ENCODE measurements around the gene FAT2. TPM values are rescaled to one million over a fixed set of nuclear protein-coding genes. Genes with fewer than 3 reads are reported as not detected.

FAT2 gene
- total and polyA plus RNA-seq, 10 of the 15 experiments (the other 5 are each of a cell fraction or from before 2014, with no cell fraction given): 0.01 to 0.06 (median 0.03) TPM; not detected in 3

GRCh38 chr5:151553130-151553670, 37.9 kb downstream of the FAT2 start:
- FAIRE-seq (no peak), ATAC-seq (no peak), DNase-seq (ENCODE audit: low read depth, low spot score) (no peak)
- H3K9ac ChIP-seq (ENCODE audit: control insufficient read depth, insufficient read depth, low read length): no peak overlapping the region
- H3K4me2 ChIP-seq (ENCODE audit: control insufficient read depth, insufficient read depth): no peak overlapping the region
- no peak overlapping the region for H3K27ac ChIP-seq (ENCODE audit: control insufficient read depth, insufficient read depth)
- ChIA-PET POLR2A (no interaction called here), CTCF (interaction anchor here (0.8 to 1.7 kb wide), 2 partner anchors 30 to 129 kb away, joined by 3 to 6 read pairs; no protein-coding TSS in a partner anchor), RAD21 (ENCODE audit: unreplicated experiment) (no interaction called here), SMC1A (ENCODE audit: uncharacterized antibody, unreplicated experiment) (interaction anchor here (0.9 kb wide), 1 partner anchor 99 kb away, joined by 3 read pairs; no protein-coding TSS in a partner anchor)
- no peak overlapping the region for H3K4me3 ChIP-seq
- in situ Hi-C loops (cut with MboI): no loop called here
- H4K20me1 ChIP-seq (ENCODE audit: control insufficient read depth, insufficient read depth): no peaks in the 10 kb centered on the region
- no peak overlapping the region for H2AFZ ChIP-seq (ENCODE audit: control insufficient read depth, low read depth, low read length)
- H3K79me2 ChIP-seq (ENCODE audit: control insufficient read depth, insufficient read depth, low read length): no peaks in the 10 kb centered on the region
- H3K9me3 ChIP-seq (replicated peaks; ENCODE audit: control insufficient read depth, insufficient read depth, low read length): no peaks in the 10 kb centered on the region
- H3K36me3 ChIP-seq (ENCODE audit: control insufficient read depth in 2 of 2, insufficient read depth in 2 of 2, low read length in 1 of 2): no peaks in the 10 kb centered on the region
- H3K4me1 ChIP-seq (ENCODE audit: control insufficient read depth, insufficient read depth, low read length): peaks cover 3% of the 10 kb centered on the region; the same call in 1 of the 2 replicates
- intact Hi-C loops (cut with micrococcal nuclease; ENCODE audit: unreplicated experiment): no loop called here
- no peaks in the 10 kb centered on the region for H3K27me3 ChIP-seq (replicated peaks in 1 of 2; ENCODE audit: control insufficient read depth in 2 of 2, insufficient read depth in 2 of 2, low read length in 1 of 2)
- WGBS (ENCODE audit: insufficient coverage, insufficient replicate concordance, low lambda C conversion rate, missing lambda C conversion rate): 60% methylated on average over 10 of the region's 10 CpGs
- no TSS peak for BruUV-seq (replicated peaks)
- TF ChIP-seq CREB1 (IDR thresholded peaks at IDR 0.05; ENCODE audit: low read depth): no peak

DNA sequence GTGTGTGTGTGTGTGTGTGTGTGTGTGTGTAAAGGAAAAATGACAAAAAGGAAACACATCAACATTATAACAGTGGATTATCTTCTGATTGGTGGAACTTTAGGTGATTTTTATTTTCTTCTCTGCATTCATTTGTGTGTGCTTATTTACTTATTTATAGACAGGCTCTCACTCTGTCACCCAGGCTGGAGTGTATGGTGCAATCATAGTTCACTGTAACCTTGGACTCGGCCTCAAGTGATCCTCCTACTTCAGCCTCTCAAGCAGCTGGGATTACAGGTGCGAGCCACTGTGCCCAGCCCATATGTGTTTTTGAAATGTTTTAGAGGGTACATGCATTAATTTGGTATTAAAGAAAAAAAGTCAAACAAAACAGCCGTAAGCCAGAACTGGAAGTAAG, 39.1 kb downstream of the FAT2 start:
- Histone ChIP-seq H3K9ac (ENCODE audit: control insufficient read depth, insufficient read depth, low read length) (no peak overlapping the region), H4K20me1 (ENCODE audit: control insufficient read depth, insufficient read depth) (no peaks in the 10 kb centered on the region), H3K27me3 (replicated peaks in 1 of 2; ENCODE audit: control insufficient read depth in 2 of 2, insufficient read depth in 2 of 2, low read length in 1 of 2) (no peaks in the 10 kb centered on the region), H3K79me2 (ENCODE audit: control insufficient read depth, insufficient read depth, low read length) (no peaks in the 10 kb centered on the region), H3K27ac (ENCODE audit: control insufficient read depth, insufficient read depth) (no peak overlapping the region), H3K36me3 (ENCODE audit: control insufficient read depth in 2 of 2, insufficient read depth in 2 of 2, low read length in 1 of 2) (no peaks in the 10 kb centered on the region), H3K4me1 (ENCODE audit: control insufficient read depth, insufficient read depth, low read length) (peaks cover 2% of the 10 kb centered on the region; the same call in 1 of the 2 replicates), H3K4me2 (ENCODE audit: control insufficient read depth, insufficient read depth) (no peak overlapping the region), H3K9me3 (replicated peaks; ENCODE audit: control insufficient read depth, insufficient read depth, low read length) (no peaks in the 10 kb centered on the region), H2AFZ (ENCODE audit: control insufficient read depth, low read depth, low read length) (no peak overlapping the region), H3K4me3 (no peak overlapping the region)
- POLR2A ChIA-PET: no interaction called here
- no peak for FAIRE-seq
- CTCF ChIA-PET: no interaction called here
- RAD21 ChIA-PET (ENCODE audit: unreplicated experiment): no interaction called here
- no peak for DNase-seq (ENCODE audit: low read depth, low spot score)
- in situ Hi-C loops (cut with MboI): no loop called here
- no peak for ATAC-seq
- SMC1A ChIA-PET (ENCODE audit: uncharacterized antibody, unreplicated experiment): no interaction called here
- intact Hi-C loops (cut with micrococcal nuclease; ENCODE audit: unreplicated experiment): no loop called here
- 38% methylated on average over 3 of the region's 3 CpGs for WGBS (ENCODE audit: insufficient coverage, insufficient replicate concordance, low lambda C conversion rate, missing lambda C conversion rate)
- BruUV-seq (replicated peaks): no TSS peak
- no peak for TF ChIP-seq FOS (IDR thresholded peaks at IDR 0.05; ENCODE audit: borderline replicate concordance, extremely low read depth, insufficient read length)
- no peak for TF ChIP-seq ZNF274 (IDR thresholded peaks at IDR 0.05; ENCODE audit: insufficient read depth, insufficient read length)
- TF ChIP-seq CBX3 (IDR thresholded peaks at IDR 0.05; ENCODE audit: borderline replicate concordance, low read depth): no peak
- TF ChIP-seq RCOR1 (conservative IDR thresholded peaks at IDR 0.05; ENCODE audit: low read depth, low read length): no peak
- TF ChIP-seq NFYA (IDR thresholded peaks at IDR 0.05; ENCODE audit: borderline replicate concordance, low read depth, low read length): no peak
- TF ChIP-seq, protein P1, sequence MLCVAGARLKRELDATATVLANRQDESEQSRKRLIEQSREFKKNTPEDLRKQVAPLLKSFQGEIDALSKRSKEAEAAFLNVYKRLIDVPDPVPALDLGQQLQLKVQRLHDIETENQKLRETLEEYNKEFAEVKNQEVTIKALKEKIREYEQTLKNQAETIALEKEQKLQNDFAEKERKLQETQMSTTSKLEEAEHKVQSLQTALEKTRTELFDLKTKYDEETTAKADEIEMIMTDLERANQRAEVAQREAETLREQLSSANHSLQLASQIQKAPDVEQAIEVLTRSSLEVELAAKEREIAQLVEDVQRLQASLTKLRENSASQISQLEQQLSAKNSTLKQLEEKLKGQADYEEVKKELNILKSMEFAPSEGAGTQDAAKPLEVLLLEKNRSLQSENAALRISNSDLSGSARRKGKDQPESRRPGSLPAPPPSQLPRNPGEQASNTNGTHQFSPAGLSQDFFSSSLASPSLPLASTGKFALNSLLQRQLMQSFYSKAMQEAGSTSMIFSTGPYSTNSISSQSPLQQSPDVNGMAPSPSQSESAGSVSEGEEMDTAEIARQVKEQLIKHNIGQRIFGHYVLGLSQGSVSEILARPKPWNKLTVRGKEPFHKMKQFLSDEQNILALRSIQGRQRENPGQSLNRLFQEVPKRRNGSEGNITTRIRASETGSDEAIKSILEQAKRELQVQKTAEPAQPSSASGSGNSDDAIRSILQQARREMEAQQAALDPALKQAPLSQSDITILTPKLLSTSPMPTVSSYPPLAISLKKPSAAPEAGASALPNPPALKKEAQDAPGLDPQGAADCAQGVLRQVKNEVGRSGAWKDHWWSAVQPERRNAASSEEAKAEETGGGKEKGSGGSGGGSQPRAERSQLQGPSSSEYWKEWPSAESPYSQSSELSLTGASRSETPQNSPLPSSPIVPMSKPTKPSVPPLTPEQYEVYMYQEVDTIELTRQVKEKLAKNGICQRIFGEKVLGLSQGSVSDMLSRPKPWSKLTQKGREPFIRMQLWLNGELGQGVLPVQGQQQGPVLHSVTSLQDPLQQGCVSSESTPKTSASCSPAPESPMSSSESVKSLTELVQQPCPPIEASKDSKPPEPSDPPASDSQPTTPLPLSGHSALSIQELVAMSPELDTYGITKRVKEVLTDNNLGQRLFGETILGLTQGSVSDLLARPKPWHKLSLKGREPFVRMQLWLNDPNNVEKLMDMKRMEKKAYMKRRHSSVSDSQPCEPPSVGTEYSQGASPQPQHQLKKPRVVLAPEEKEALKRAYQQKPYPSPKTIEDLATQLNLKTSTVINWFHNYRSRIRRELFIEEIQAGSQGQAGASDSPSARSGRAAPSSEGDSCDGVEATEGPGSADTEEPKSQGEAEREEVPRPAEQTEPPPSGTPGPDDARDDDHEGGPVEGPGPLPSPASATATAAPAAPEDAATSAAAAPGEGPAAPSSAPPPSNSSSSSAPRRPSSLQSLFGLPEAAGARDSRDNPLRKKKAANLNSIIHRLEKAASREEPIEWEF (IDR thresholded peaks at IDR 0.05; ENCODE audit: insufficient replicate concordance, low read depth, low read length): no peak
- TF ChIP-seq SUPT20H (IDR thresholded peaks at IDR 0.05; ENCODE audit: borderline replicate concordance, control insufficient read depth, low read depth, low read length): no peak
- TF ChIP-seq FOXK2 (IDR thresholded peaks at IDR 0.05): no peak
- TF ChIP-seq, protein P2, sequence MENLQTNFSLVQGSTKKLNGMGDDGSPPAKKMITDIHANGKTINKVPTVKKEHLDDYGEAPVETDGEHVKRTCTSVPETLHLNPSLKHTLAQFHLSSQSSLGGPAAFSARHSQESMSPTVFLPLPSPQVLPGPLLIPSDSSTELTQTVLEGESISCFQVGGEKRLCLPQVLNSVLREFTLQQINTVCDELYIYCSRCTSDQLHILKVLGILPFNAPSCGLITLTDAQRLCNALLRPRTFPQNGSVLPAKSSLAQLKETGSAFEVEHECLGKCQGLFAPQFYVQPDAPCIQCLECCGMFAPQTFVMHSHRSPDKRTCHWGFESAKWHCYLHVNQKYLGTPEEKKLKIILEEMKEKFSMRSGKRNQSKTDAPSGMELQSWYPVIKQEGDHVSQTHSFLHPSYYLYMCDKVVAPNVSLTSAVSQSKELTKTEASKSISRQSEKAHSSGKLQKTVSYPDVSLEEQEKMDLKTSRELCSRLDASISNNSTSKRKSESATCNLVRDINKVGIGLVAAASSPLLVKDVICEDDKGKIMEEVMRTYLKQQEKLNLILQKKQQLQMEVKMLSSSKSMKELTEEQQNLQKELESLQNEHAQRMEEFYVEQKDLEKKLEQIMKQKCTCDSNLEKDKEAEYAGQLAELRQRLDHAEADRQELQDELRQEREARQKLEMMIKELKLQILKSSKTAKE (IDR thresholded peaks at IDR 0.05; ENCODE audit: low read depth, poor library complexity, severe bottlenecking): no peak
